Stimulated activated naive B cell treated with anti-CD40 and anti-IgM and Interleukin-4, amounts not matched to agents 10 μg/mL and 1 μg/mL and 100 μg/mL, for 72 hours (primary cell): ENCODE results near the gene CCRL2.
A peak's percentile ranks its signal among the peaks of the same experiment; 100 is the strongest.

Experiments used
- ATAC-seq, 2 donors: fragments of 150-1000 bp; cut with Tn5 transposase; replicated peaks; 2 replicates each; pipeline ENCODE4 v1.10.0; 2021; ENCODE audit warnings: moderate library complexity in 1 of 2
- DNase-seq: peaks from one replicate; pipeline ENCODE4 v3.0.0; 2021
- H3K27ac Mint-ChIP-seq: one replicate; pipeline ENCODE4 v1.8.0; 2022; ENCODE audit warnings: mild to moderate bottlenecking, mixed read lengths
- H3K27me3 Mint-ChIP-seq, 2 donors: one replicate each; pipeline ENCODE4 v1.8.0; 2022; ENCODE audit warnings: mixed read lengths in 2 of 2
- H3K36me3 Mint-ChIP-seq, 2 donors: one replicate each; pipeline ENCODE4 v1.8.0; 2022; ENCODE audit warnings: mixed read lengths in 2 of 2, mild to moderate bottlenecking in 1 of 2
- H3K4me1 Mint-ChIP-seq, 2 donors: one replicate each; pipeline ENCODE4 v1.8.0; 2022; ENCODE audit warnings: mixed read lengths in 2 of 2, mild to moderate bottlenecking in 1 of 2
- H3K4me3 Mint-ChIP-seq, 2 donors: one replicate each; pipeline ENCODE4 v1.8.0; 2022; ENCODE audit warnings: mild to moderate bottlenecking in 2 of 2, mixed read lengths in 2 of 2, moderate library complexity in 1 of 2
- H3K9me3 Mint-ChIP-seq, 2 donors: one replicate each; pipeline ENCODE4 v1.8.0; 2022; ENCODE audit warnings: mixed read lengths in 2 of 2, mild to moderate bottlenecking in 1 of 2

CCRL2 gene

GRCh38 chr3:46406788-46407611 lies at the start of gene CCRL2, which contains the start of gene CCR5AS:
TSS of gene CCRL2 (plus strand) at chr3:46407259. CDS start at chr3:46408080, 821 bp downstream.
TSS of gene CCR5AS (minus strand) at chr3:46407066.
- H3K36me3 Mint-ChIP-seq = peaks cover 11 to 30% of the 10 kb centered on the region in 2 donors
- ATAC-seq (peak; percentile 90 to 91), DNase-seq (peak; percentile 65)
- peak within 1 kb of the TSS; percentile 88 to 94 for H3K4me3 Mint-ChIP-seq
- peaks cover 4 to 5% of the 10 kb centered on the region in 2 donors for H3K9me3 Mint-ChIP-seq
- no peaks in the 10 kb centered on the region for H3K27me3 Mint-ChIP-seq
- peaks cover 32 to 58% of the 10 kb centered on the region in 2 donors for H3K4me1 Mint-ChIP-seq
- H3K27ac Mint-ChIP-seq = peak within 1 kb of the TSS; percentile 97

- Mint-ChIP-seq H3K4me3 (no peak overlapping the region), H3K27me3 (peaks cover 7 to 12% of the 10 kb centered on the region in 2 donors), H3K27ac (no peak overlapping the region), H3K4me1 (peaks cover 46 to 61% of the 10 kb centered on the region in 2 donors), H3K9me3 (peaks cover 0 to 2% of the 10 kb centered on the region in 2 donors), H3K36me3 (peaks cover 0 to 2% of the 10 kb centered on the region in 2 donors)
- DNase-seq (no peak), ATAC-seq (no peak)
Measured at GRCh38 chr3:46358466-46358865, 48.6 kb upstream of the CCRL2 start.

- DNase-seq (peak; percentile 34), ATAC-seq (peak; percentile 88 to 94)
- Mint-ChIP-seq H3K27ac (no peak overlapping the region), H3K4me1 (peaks cover 37 to 47% of the 10 kb centered on the region in 2 donors), H3K4me3 (no peak overlapping the region), H3K27me3 (peaks cover 7 to 11% of the 10 kb centered on the region in 2 donors), H3K9me3 (peaks cover 0 to 2% of the 10 kb centered on the region in 2 donors), H3K36me3 (peaks cover 0 to 2% of the 10 kb centered on the region in 2 donors)
Measured at GRCh38 chr3:46359733-46360493, 47.1 kb upstream of the CCRL2 start.

GRCh38 chr3:46360907-46361306 lies 46.2 kb upstream of the CCRL2 start:
- ATAC-seq (no peak), DNase-seq (no peak)
- H3K9me3 Mint-ChIP-seq = peaks cover 0 to 2% of the 10 kb centered on the region in 2 donors
- H3K4me1 Mint-ChIP-seq = peaks cover 31 to 42% of the 10 kb centered on the region in 2 donors
- peaks cover 0 to 2% of the 10 kb centered on the region in 2 donors for H3K36me3 Mint-ChIP-seq
- no peak overlapping the region for H3K4me3 Mint-ChIP-seq
- H3K27ac Mint-ChIP-seq = no peak overlapping the region
- H3K27me3 Mint-ChIP-seq = peaks cover 5 to 6% of the 10 kb centered on the region in 2 donors

GRCh38 chr3:46361408-46362283 lies 45.4 kb upstream of the CCRL2 start:
- Mint-ChIP-seq H3K27me3 (peaks cover 0 to 5% of the 10 kb centered on the region in 2 donors), H3K27ac (no peak overlapping the region), H3K9me3 (no peaks in the 10 kb centered on the region), H3K36me3 (no peaks in the 10 kb centered on the region), H3K4me3 (no peak overlapping the region), H3K4me1 (peaks cover 32 to 40% of the 10 kb centered on the region in 2 donors)
- ATAC-seq (peak; percentile 30 to 35), DNase-seq (no peak)

GRCh38 chr3:46365041-46365440 lies 42.0 kb upstream of the CCRL2 start:
- H3K27ac Mint-ChIP-seq = no peak overlapping the region
- H3K27me3 Mint-ChIP-seq = no peaks in the 10 kb centered on the region
- H3K4me3 Mint-ChIP-seq = no peak overlapping the region
- H3K36me3 Mint-ChIP-seq = no peaks in the 10 kb centered on the region
- no peak for DNase-seq
- ATAC-seq = no peak
- peaks cover 20 to 51% of the 10 kb centered on the region in 2 donors for H3K4me1 Mint-ChIP-seq
- no peaks in the 10 kb centered on the region for H3K9me3 Mint-ChIP-seq

GRCh38 chr3:46365737-46366524 lies 41.1 kb upstream of the CCRL2 start:
- Mint-ChIP-seq H3K27me3 (no peaks in the 10 kb centered on the region), H3K4me3 (no peak overlapping the region), H3K27ac (no peak overlapping the region)

GRCh38 chr3:46367811-46368210 lies 39.2 kb upstream of the CCRL2 start:
- H3K4me3 Mint-ChIP-seq = no peak overlapping the region
- no peak for DNase-seq
- no peak for ATAC-seq
- no peaks in the 10 kb centered on the region for H3K36me3 Mint-ChIP-seq
- H3K9me3 Mint-ChIP-seq = no peaks in the 10 kb centered on the region
- H3K4me1 Mint-ChIP-seq = peaks cover 7 to 26% of the 10 kb centered on the region in 2 donors
- peaks cover 0 to under 1% of the 10 kb centered on the region in 2 donors for H3K27me3 Mint-ChIP-seq
- H3K27ac Mint-ChIP-seq = no peak overlapping the region

More at GRCh38 chr3:46365737-46366524, 41.1 kb upstream of the CCRL2 start:
- H3K9me3 Mint-ChIP-seq = no peaks in the 10 kb centered on the region
- ATAC-seq (no peak), DNase-seq (no peak)
- H3K4me1 Mint-ChIP-seq = peaks cover 17 to 42% of the 10 kb centered on the region in 2 donors
- H3K36me3 Mint-ChIP-seq = no peaks in the 10 kb centered on the region

- peaks cover 7 to 26% of the 10 kb centered on the region in 2 donors for H3K4me1 Mint-ChIP-seq
- H3K27ac Mint-ChIP-seq = no peak overlapping the region
- H3K4me3 Mint-ChIP-seq = no peak overlapping the region
- peaks cover 6 to 7% of the 10 kb centered on the region in 2 donors for H3K27me3 Mint-ChIP-seq
- DNase-seq = peak; percentile 50
- H3K9me3 Mint-ChIP-seq = no peaks in the 10 kb centered on the region
- no peaks in the 10 kb centered on the region for H3K36me3 Mint-ChIP-seq
- ATAC-seq = peak; percentile 91 to 92
Measured at GRCh38 chr3:46368569-46368968, 38.5 kb upstream of the CCRL2 start.

GRCh38 chr3:46369151-46369550 lies 37.9 kb upstream of the CCRL2 start:
- Mint-ChIP-seq H3K36me3 (no peaks in the 10 kb centered on the region), H3K27ac (no peak overlapping the region), H3K9me3 (no peaks in the 10 kb centered on the region), H3K4me3 (no peak overlapping the region), H3K4me1 (peaks cover 7 to 26% of the 10 kb centered on the region in 2 donors), H3K27me3 (peaks cover 6 to 8% of the 10 kb centered on the region in 2 donors)
- DNase-seq (no peak), ATAC-seq (no peak)

GRCh38 chr3:46369675-46370132 lies 37.4 kb upstream of the CCRL2 start:
- no peak overlapping the region for H3K27ac Mint-ChIP-seq
- ATAC-seq = peak; percentile 60 to 73

GRCh38 chr3:46370839-46371518 lies 36.1 kb upstream of the CCRL2 start, which contains the start of gene CCR5:
TSS of gene CCR5 (plus strand) at chr3:46370946. CDS start at chr3:46372903, 1,957 bp downstream.
- ATAC-seq (no peak), DNase-seq (no peak)
- no peak within 1 kb of the TSS for H3K27ac Mint-ChIP-seq
- H3K9me3 Mint-ChIP-seq = no peaks in the 10 kb centered on the region
- H3K27me3 Mint-ChIP-seq = peaks cover 14 to 17% of the 10 kb centered on the region in 2 donors
- no peak within 1 kb of the TSS for H3K4me3 Mint-ChIP-seq
- H3K4me1 Mint-ChIP-seq = peaks cover 7 to 26% of the 10 kb centered on the region in 2 donors
- H3K36me3 Mint-ChIP-seq = no peaks in the 10 kb centered on the region

More at GRCh38 chr3:46369675-46370132, 37.4 kb upstream of the CCRL2 start:
- Mint-ChIP-seq H3K4me1 (peaks cover 7 to 26% of the 10 kb centered on the region in 2 donors), H3K27me3 (peaks cover 11 to 13% of the 10 kb centered on the region in 2 donors), H3K9me3 (no peaks in the 10 kb centered on the region), H3K4me3 (no peak overlapping the region), H3K36me3 (no peaks in the 10 kb centered on the region)
- no peak for DNase-seq
